ENCODE measurements around the gene CYTH4.

GRCh38 chr22:37334461-37334858 is 52.2 kb downstream of the CYTH4 start:
- TF ChIP-seq CTCF (IDR thresholded peaks at IDR 0.05) (no peak), POLR2A (IDR thresholded peaks at IDR 0.05) (no peak)
